GM12875 (cell line): ENCODE results near the gene SERPINB6.

Experiments
- H3K4me3 ChIP-seq: one replicate; pipeline ENCODE4 v1.5.1; 2011; ENCODE audit warnings: low read depth, low read length, control low read depth
- CTCF ChIP-seq: IDR thresholded peaks from 2 replicates; pipeline ENCODE4 v1.5.1; 2011; ENCODE audit warnings: low read depth, mild to moderate bottlenecking, control low read depth, inconsistent platforms, low read length, moderate library complexity, borderline replicate concordance; ENCODE audit not compliant: insufficient read depth

SERPINB6 gene

GRCh38 chr6:2919886-2920285, 51.5 kb downstream of the SERPINB6 start:
- no peak for TF ChIP-seq CTCF
- no peak overlapping the region for H3K4me3 ChIP-seq

GRCh38 chr6:2919401-2919800, 52.0 kb downstream of the SERPINB6 start:
- no peak overlapping the region for H3K4me3 ChIP-seq
- TF ChIP-seq CTCF = no peak

- TF ChIP-seq CTCF = no peak
- no peak overlapping the region for H3K4me3 ChIP-seq
Measured at GRCh38 chr6:2918936-2919335, 52.4 kb downstream of the SERPINB6 start.

GRCh38 chr6:2917801-2918445, 53.4 kb downstream of the SERPINB6 start:
- TF ChIP-seq CTCF = no peak
- H3K4me3 ChIP-seq = no peak overlapping the region

- no peak overlapping the region for H3K4me3 ChIP-seq
- TF ChIP-seq CTCF = no peak
Measured at GRCh38 chr6:2917065-2917464, 54.3 kb downstream of the SERPINB6 start.

GRCh38 chr6:2916158-2916925, 55.0 kb downstream of the SERPINB6 start:
- no peak for TF ChIP-seq CTCF
- H3K4me3 ChIP-seq = no peak overlapping the region

GRCh38 chr6:2915150-2915549, 56.2 kb downstream of the SERPINB6 start:
- H3K4me3 ChIP-seq = no peak overlapping the region
- TF ChIP-seq CTCF = no peak
